GM18507 (cell line): Measurements from ENCODE around the gene MARK3.

Experiments
- DNase-seq: peaks from one replicate; pipeline ENCODE4 v3.0.0; 2011; ENCODE audit warnings: low read depth; ENCODE audit not compliant: insufficient read length; ENCODE audit errors: extremely low spot score
- FAIRE-seq: peaks from 2 replicates; lab custom pipeline; 2011; peaks lifted over from hg19 to GRCh38; lab: Jason Lieb, UNC

MARK3 gene

DNA sequence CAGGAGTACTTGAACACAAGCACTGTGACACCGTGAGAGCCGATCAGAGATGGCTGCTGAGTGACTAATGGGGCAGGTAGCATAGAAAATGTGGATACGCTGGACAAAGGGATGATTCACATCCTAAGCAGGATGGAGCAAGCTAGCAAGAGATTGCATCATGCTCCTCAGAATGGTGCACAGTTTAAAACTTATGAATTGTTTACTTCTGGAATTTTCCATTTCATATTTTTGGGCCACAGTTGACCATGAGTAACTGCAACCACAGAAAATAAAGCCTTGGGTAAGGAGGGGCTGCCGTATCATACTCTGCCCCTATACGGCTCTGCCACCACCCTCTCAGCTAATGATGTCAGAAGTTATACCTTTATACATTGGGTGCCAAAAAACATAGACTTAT lies 23.3 kb upstream of the MARK3 start:
- FAIRE-seq (no peak), DNase-seq (no peak)

DNA sequence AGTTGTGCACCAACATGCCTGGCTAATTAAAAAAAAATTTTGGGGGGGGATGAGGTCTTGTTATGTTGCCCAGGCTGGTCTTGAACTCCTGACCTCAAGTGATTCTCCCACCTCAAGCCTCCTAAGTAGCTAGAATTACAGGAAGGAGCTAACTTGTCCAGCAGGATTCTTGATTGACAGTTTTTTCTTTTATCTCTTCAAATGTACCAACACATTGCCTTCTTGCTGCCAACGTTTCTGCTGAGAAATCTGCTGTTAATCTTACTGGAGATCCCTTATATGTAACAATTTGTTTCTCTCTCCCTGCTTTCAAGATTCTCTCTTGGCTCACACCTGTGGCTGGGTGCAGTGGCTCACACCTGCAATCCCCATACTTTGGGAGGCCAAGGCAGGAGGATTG lies 22.4 kb upstream of the MARK3 start:
- no peak for DNase-seq
- FAIRE-seq: no peak

DNA sequence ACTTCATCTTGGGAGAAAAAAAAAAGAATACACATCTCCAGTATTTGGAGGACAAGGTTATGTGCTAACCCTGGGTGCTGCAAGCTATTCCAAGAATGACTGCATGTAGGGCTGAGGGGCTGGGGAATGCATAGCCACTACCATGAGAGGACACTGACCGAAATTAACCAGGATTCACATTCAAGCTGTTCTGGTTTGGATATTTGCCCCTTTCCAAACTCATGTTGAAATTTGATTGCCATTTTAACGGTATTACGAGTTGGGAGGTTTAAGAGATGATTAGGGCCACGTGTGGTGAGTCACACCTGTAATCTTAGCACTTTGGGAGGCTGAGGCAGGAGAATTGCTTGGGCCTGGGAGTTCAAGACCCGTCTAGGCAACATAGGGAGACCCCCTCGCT lies 18.5 kb upstream of the MARK3 start:
- FAIRE-seq (no peak), DNase-seq (no peak)

DNA sequence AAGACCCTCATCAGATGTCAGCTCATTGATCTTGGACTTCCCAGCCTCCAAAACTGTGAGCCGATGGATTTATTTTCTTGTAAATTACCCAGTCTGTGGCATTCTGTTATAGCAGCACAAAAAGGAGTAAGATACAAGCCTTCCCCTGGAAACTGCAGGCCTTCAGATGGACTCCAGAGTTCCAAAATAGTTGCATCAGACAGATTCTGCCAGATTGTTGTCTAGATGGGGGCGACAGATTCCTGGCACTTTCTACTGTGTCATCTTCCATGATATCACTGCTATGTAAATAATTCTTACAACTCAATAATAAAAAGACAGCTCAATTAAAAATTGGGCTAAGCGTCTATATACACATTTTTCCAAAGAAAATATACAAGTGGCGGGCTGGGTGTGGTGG lies 17.2 kb upstream of the MARK3 start:
- no peak for FAIRE-seq
- no peak for DNase-seq

DNA sequence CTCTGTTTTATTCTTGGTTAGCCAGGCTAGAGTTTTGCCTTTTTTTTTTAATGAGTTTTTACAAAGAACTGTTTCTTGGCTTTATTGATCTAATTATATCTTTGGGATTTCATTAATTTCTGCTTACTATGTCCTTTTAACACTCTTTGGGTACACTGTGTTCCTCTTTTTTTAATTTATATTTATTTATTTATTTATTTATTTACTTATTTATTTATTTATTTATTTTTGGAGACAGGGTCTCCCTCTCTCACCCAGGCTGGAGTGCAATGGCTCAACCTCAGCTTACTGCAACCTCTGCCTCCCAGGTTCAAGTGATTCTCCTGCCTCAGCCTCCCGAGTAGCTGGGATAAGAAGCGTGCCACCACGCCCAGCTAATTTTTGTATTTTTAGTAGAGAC lies 15.1 kb upstream of the MARK3 start:
- FAIRE-seq (no peak), DNase-seq (no peak)

DNA sequence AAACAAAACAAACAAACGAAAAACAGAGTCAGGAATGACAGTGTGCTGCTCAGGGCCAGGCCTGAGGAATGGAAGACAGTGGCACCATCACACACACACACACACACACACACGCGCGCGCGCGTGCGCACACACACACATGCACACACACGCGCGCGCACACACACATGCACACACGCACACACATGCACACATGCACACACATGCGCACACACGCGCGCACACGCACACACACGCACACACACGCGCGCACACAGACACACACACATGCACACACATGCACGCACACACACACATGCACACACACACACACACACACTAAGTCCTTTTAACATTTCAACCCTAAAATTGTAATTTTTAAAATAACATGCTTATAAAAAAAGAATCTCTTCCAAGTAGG lies 13.2 kb upstream of the MARK3 start:
- DNase-seq (no peak), FAIRE-seq (no peak)

DNA sequence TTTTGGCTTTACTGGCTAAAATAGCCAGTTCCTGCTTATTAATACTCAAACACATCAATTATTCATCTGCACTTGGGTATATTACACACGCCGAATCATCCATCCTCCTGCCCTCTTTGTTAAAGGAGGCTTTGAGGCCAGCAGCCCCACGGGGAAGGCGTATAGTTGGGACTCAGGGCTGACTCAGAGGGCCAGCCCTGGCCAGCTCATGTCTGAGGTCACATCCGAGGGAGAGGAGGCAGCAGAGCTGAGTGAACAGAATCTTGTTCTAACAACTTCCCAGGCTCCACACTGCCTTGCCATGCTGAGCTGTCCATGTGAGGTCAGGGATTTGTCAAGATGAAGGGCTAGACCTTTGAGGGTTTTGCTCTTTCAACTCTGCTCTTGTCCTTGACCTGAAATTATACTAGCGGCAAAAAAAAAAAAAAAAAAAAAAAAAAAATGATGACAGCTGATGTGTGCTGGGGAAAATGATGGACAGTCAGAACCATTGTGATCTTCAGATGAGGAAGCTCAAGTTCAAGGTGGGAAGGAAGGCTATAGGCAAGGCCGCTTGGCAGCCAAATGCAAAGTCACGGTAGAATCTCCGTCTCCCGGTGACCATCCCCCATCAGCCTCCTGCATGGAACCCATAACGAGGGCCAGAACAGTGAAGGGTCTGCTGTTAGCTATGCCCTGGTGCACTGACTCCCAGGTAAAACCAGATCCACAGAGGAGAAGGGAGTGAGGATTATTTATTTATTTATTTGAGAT lies 12.5 kb upstream of the MARK3 start:
- no peak for FAIRE-seq

DNA sequence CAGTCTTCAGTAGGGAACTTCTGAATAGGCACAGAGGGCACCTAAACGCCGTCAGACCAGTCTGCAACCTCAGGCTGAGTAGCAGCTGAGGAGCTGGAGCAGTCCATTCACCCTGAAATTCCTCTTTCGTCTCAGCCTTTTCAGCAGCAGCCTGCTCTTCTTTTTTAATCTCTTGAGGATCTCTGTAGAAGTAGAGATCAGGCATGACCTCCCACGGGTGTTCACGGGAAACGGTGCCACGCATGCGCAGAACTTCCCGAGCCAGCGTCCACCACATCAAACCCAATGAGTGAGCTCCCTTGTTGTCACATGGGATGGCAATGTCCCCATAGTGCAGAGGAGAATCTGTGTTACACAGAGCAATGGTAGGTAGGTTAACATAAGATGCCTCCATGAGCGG lies 11.1 kb upstream of the MARK3 start:
- DNase-seq: no peak
- FAIRE-seq: no peak

More for the DNA sequence above, 12.5 kb upstream of the MARK3 start:
- no peak for DNase-seq

DNA sequence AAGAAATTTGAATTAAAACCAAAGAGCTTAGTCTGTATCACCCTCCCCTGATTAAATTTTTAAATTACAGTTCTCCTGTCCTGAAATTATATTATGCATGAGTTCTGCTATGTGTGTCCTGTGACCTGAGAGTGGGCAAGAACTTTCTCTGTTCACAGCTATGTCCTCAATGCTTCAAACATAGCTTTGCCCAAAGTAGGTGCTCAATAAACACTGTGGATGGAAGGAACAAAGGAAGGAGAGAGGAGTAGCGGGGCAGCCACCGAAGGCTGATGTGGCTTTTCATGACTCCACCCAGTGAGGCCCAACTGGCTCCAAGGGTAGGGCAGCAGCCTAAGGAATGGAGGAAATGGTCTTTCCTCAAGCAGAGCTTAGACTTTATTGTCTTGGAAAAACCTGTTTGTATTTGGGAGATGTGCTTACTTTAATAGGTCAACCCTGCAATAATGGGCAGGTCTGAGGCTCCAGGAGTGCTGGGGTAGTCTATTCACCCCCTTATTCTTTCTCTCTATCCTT lies 7.6 kb upstream of the MARK3 start:
- FAIRE-seq (no peak), DNase-seq (no peak)

DNA sequence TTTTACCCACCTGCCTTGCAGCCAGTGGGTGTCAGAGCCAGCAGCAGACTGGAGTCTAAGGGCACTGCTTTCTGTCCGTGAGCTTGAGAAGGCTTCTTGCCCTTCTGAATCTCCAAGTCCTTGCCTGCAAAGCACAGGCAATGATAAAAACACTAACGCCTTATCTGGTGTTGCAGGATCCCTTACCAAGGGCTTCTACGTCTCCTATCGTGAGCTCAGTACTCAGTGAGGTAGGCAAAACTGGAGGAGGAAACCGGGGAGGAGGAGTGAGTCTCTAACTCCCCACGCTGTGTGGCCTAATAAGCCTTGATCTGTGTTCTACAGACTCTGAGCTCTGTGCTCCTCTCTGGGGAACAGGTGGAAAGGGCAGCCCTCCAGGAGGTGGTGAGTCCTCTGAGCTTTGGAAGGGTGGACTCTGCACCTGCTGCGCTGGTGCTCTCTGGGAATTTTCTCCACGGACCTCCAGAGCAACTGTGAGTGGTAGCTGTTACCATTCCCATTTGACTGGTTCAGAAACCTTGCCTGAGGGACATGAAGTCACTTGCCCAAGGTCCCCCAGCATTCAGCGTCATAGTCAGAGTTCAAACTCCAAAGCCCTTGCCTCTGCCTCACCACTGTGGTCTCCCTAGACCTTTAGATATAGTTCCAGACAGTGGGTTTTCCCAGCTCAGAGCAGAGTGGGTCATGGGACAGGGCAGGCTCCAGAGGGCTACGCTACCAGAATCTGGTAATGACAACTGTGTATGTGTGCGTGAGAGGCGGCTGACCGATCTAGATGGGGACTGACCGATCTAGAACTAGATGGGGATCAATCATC lies 7.0 kb upstream of the MARK3 start:
- FAIRE-seq: no peak

DNA sequence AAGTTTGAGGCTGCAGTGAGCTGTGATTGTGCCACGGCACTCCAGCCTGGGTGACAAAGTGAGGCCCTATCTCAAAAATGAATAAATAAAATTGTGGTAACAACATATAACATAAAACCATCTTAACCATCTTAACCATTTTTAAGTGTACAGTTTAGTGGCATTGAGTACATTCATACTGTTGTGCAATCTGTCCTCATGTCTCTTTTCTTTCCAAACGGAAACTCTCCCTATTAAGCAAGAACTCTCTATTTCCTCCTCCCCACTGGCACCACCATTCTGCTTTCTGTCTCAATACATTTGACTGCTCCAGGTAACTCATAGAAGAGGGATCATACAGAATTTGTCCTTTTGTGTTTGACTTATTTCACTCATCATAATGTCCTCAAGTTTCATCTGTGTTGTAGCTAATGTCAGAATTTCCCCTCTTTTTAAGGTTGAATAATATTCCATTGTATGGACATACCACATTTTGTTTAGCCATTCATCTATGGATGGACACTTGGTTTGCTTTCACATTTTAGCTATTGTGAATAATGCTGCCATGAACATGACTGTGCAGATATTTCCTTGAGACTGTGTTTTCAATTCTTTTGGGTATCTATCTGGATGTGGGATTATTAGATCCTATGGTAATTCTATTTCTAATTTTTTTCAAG lies 4.4 kb upstream of the MARK3 start:
- DNase-seq: no peak
- FAIRE-seq: no peak

More for the DNA sequence above, 7.0 kb upstream of the MARK3 start:
- no peak for DNase-seq

DNA sequence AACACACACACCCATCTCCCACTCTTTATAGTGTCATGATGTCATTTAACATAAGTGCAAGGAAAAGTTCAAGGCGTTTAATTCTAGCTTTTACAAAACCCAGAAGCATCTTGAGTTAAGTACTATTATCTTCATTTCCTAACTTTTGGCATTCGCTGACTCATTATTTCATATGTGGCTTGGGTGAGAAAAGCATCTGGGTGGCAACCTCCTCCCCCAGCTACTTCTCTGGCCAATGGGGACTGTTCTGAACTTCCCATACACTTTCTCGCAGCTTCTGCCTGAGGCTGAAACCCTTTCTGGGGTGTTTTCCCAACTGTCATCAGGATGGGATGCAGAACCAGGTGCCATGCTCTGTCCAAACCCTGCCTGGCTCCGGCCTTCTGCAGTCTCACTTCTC lies 2.8 kb upstream of the MARK3 start:
- FAIRE-seq (no peak), DNase-seq (no peak)

DNA sequence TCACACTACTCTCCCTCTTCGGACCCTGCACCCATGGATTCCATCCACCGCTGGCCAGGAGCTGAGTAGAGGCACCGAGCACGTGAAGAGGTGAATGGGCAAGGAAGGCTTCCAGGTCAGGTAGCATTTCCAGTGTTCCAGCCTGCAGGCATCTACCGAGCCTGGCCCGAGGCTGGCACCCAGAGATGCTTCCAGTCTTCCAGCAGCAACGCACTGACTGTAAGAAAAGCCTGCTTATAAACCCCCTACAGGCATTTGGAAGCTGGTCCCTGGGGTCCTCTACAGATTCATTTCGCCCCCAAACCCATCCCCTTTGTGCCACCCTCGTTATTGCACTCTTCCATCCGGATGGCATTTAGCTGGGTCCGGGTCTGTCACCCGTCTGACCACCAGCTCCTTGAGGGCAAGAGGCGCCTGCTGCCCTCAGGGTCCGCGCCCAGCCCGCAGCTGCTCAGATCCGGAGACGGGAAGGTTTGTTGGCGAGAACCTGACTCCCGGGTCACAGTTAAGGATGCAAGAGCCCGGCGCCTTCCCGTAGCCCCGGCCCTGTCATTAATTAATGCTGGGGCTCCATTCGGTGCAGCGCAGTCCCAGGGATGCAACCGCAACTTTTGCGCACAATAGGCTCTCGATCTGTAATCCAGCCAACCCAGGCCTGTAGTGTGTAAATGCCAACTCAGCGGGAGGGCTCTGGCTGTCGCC lies 614 bp upstream of the MARK3 start:
- FAIRE-seq: no peak
- no peak for DNase-seq

DNA sequence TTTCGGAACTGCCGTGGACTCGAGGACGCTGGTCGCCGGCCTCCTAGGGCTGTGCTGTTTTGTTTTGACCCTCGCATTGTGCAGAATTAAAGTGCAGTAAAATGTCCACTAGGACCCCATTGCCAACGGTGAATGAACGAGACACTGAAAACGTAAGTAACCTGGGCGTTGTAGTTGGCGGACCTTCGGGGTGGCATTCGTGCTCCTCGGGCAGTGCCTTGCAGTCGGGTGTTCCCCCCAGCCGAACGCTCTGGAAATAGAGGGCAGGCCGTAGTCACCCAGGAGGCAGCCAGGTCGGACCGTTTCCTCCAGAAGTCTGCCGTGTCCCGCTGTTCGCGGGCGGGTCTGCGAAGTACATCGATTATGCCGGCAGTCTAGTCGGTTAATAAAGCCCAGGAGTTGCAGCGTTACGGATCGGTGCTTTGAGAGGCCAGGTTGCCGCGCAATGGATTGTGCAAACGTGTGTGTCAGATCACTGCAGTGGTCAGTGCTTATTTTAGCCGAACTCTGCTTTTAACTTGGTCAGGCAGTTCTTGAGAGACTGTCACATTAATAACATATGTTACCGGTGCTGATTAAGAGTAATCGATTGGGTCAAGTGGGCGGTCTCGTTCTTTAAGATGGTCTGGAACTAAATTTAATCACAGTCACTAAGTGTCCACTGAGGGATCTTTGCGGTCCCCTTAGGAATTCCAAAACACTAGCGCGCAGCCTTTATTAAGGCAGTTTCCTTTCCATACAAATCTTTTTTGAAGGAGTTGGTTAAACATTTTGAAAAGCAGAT lies 906 bp downstream of the MARK3 start:
- FAIRE-seq (peak; percentile 65), DNase-seq (no peak)

DNA sequence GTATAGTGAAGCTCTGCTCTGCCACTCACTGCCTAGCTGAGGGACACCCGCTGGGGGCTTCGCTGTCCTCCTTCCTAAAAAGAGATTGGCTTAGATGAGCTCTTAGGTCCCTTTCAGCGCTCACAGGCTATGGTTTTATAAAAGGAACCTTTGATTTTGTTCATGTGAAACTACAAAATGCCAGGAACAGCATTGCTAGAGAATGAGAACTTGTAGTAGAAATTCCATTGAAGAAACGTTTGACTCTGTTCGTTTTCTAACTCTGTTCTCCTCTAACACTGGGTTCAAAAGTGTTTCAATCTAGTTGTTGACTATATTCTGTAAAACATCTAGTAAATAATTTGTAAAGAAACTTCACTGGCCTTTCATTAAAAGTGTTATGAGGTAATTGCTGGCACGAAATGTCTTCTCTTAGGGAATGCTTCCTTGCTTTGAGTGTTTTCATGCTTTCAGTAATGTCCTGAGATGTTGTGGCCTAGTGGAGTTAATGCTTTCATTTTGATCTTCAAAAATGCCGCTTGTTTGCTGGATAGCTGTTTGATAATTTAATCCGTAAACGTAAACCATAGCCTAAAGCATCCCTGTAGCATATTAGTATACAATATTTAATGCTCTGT lies 1.6 kb downstream of the MARK3 start:
- DNase-seq (no peak), FAIRE-seq (no peak)

DNA sequence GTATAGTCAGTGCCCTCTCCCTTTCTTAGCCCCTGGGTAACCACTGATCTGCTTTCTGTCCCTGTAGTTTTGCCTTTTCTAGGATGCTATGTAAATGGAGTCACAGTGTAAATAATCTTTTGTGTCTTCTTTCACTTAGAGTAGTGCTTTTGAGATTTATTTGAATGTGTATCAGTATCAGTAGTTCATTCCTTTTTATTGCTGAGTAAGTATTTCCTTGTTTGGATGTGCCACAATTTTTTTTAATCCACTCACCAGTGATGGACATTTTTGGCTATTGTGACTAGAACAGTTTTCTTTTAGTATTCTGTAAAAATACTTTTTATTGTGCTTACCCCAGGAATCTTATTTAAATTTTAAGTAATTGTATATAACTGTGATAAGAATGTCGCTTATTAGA lies 3.4 kb downstream of the MARK3 start:
- FAIRE-seq: no peak
- DNase-seq: no peak

DNA sequence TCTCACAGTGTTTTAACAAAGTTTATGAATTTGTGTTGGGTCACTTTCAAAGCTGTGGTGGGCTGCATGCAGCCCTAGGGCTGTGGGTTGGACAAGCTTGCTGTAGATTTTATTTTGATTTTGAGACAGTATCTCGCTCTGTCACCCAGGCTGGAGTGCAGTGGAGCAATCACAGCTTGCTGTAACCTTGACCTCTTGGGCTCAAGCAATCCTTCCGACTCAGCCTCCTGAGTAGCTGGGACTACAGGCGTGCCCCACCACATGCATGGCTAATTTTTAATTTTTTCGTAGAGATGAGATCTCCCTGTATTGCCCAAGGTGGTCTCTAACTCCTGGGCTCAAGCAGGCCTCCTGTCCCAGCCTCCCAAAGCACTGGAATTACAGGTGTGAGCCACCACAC lies 5.4 kb downstream of the MARK3 start:
- no peak for FAIRE-seq
- DNase-seq: no peak

DNA sequence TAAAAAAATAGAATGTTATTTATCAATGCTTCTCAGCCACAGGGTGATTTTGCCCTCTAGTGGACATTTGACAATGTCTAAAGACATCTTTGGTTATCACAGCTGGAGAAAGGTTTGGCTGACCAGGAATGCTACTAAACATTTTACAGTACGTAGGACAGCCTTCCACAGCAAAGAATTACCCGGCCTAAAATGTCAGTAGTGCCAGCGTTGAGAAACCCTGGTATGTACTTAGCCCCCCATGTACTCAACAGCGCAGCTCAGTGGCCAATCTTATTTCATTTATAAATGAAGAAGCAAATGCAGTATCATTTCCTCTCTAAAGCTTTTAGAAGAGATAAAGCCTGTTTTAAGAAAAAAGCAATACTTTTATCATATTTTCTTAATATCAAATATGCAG lies 5.8 kb downstream of the MARK3 start:
- DNase-seq: no peak

DNA sequence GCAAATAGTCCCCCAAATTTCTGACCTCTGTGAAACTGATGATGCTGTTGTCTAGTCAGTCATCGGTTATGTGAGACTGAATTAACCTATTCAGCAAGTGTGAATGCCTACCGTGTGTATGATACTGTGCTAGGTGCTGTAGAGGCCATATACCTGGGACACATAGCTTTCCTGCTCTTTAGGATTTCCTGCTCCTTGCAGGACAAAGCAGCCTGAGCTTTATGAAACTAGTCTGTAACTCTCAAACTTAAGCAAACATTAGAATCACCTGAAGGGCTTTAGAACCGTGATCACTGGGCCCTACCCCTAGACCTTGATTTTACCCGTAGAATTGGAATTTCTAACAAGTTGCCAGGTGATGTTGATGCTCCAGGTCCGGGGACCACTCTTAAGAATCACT lies 6.9 kb downstream of the MARK3 start:
- DNase-seq (no peak), FAIRE-seq (no peak)

More for the DNA sequence above, 5.8 kb downstream of the MARK3 start:
- FAIRE-seq: peak; percentile 54
